ENCODE measurements around the gene SEM1. TPM values are rescaled to one million over a fixed set of nuclear protein-coding genes. Genes with fewer than 3 reads are reported as not detected.

SEM1 gene
- total RNA-seq, 1 experiment from 2014 or later, result 79.9 TPM

DNA sequence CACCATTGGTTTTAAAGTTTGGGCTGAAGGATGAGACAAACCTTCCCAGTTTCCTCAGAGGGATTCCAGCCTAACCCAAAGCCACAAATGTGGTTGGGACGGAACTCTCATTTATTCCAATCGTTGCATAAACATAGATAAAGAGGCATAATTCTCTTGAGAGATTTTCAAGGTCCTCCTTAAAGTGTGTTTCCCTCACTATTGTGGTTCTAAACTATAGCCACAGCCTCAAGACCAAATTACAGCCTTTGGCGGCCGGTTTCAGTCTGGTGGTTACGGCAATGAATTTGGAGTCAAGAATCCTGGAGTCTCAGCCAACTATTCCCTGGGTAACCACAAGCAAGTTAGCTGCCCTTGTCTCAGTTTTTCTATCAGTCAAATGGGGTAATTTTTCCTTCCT, 42.6 kb downstream of the SEM1 start:
- Histone ChIP-seq H4K91ac (ENCODE audit: insufficient read length, low read depth, low read length) (no peak overlapping the region), H3K4ac (ENCODE audit: low read depth, low read length) (no peak overlapping the region), H3K56ac (ENCODE audit: insufficient read length, low read depth, low read length) (no peak overlapping the region), H3K9me3 (ENCODE audit: control insufficient read depth, low read depth, low read length) (no peaks in the 10 kb centered on the region), H3K79me1 (ENCODE audit: insufficient read depth, low read depth, low read length, poor library complexity, severe bottlenecking) (no peaks in the 10 kb centered on the region), H4K8ac (replicated peaks; ENCODE audit: insufficient read length, low read depth, low read length) (no peak overlapping the region), H3K18ac (ENCODE audit: insufficient read length, low read depth, low read length) (no peak overlapping the region), H3K27me3 (ENCODE audit: insufficient read depth, low read length) (no peaks in the 10 kb centered on the region), H2BK5ac (ENCODE audit: insufficient read length, low read length) (no peak overlapping the region), H3K4me1 (ENCODE audit: insufficient read depth, low read length) (no peaks in the 10 kb centered on the region), H4K5ac (ENCODE audit: insufficient read length, low read depth, low read length) (no peak overlapping the region), H3K23me2 (ENCODE audit: insufficient read length, low read depth, low read length, poor library complexity, severe bottlenecking) (no peaks in the 10 kb centered on the region), H2BK120ac (ENCODE audit: low read depth, low read length, poor library complexity, severe bottlenecking) (no peak overlapping the region), H3K14ac (ENCODE audit: insufficient read depth, low read length) (no peak overlapping the region), H3T11ph (ENCODE audit: low read length) (no peak overlapping the region), H3K4me2 (ENCODE audit: insufficient read depth, insufficient read length, low read length) (no peak overlapping the region), H2BK12ac (ENCODE audit: insufficient read length, low read depth, low read length) (no peak overlapping the region), H2AK5ac (ENCODE audit: insufficient read length, low read length) (no peak overlapping the region), H3K9ac (ENCODE audit: extremely low read depth, insufficient read length, low read length) (no peak overlapping the region), H3K23ac (ENCODE audit: insufficient read length, low read depth, low read length) (no peak overlapping the region), H3K27ac (ENCODE audit: insufficient read length, low read depth, low read length) (no peak overlapping the region), H2AFZ (ENCODE audit: low read length) (no peak overlapping the region), H3K79me2 (ENCODE audit: insufficient read depth, low read length) (no peaks in the 10 kb centered on the region), H2BK20ac (ENCODE audit: low read depth, low read length, poor library complexity, severe bottlenecking) (no peak overlapping the region), H4K20me1 (ENCODE audit: control insufficient read depth, insufficient read depth, insufficient read length) (no peaks in the 10 kb centered on the region), H2BK15ac (ENCODE audit: low read depth, low read length) (no peak overlapping the region)
- no peak for DNase-seq
- H3K27me3 Mint-ChIP-seq (ENCODE audit: low read depth), result no peaks in the 10 kb centered on the region
- no CpG with 5 or more reads among the region's 5 CpGs for WGBS (ENCODE audit: extremely low coverage, insufficient read length, low lambda C conversion rate)
- no peak overlapping the region for H3K27ac Mint-ChIP-seq
- H3K36me3 Mint-ChIP-seq (ENCODE audit: insufficient read depth in 1 of 3, low read depth in 3 of 3), result no peaks in the 10 kb centered on the region
- no peaks in the 10 kb centered on the region for H3K4me1 Mint-ChIP-seq
- H3K4me3 Mint-ChIP-seq, result no peak overlapping the region
- H3K9me3 Mint-ChIP-seq, result no peaks in the 10 kb centered on the region; a peak in 1 of 5 replicates
- TF ChIP-seq, protein P1, sequence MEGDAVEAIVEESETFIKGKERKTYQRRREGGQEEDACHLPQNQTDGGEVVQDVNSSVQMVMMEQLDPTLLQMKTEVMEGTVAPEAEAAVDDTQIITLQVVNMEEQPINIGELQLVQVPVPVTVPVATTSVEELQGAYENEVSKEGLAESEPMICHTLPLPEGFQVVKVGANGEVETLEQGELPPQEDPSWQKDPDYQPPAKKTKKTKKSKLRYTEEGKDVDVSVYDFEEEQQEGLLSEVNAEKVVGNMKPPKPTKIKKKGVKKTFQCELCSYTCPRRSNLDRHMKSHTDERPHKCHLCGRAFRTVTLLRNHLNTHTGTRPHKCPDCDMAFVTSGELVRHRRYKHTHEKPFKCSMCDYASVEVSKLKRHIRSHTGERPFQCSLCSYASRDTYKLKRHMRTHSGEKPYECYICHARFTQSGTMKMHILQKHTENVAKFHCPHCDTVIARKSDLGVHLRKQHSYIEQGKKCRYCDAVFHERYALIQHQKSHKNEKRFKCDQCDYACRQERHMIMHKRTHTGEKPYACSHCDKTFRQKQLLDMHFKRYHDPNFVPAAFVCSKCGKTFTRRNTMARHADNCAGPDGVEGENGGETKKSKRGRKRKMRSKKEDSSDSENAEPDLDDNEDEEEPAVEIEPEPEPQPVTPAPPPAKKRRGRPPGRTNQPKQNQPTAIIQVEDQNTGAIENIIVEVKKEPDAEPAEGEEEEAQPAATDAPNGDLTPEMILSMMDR (conservative IDR thresholded peaks at IDR 0.05), result no peak

Measured in H9 (cell line).